H1 (cell line): ENCODE data around the gene FCHSD1. TPM values are rescaled to one million over a fixed set of nuclear protein-coding genes. Genes with fewer than 3 reads are reported as not detected.

Experiments used
- CTCF ChIA-PET: fragments of 300-600 bp; sonication (Branson Sonifier 250); formaldehyde crosslinking; loops from one replicate; lab custom pipeline; 2021; ENCODE audit not compliant: partially characterized antibody; lab: Charles Lee
- POLR2A ChIA-PET: fragments of 300-600 bp; sonication (Branson Sonifier 250); formaldehyde crosslinking; loops from one replicate; lab custom pipeline; 2021; ENCODE audit warnings: inconsistent platforms; ENCODE audit not compliant: partially characterized antibody; lab: Charles Lee
- DNase-seq, 2 experiments: peaks; one replicate each; pipeline versions ENCODE4 v3.0.0 to v3.0.0-alpha.2; 2010 to 2022; ENCODE audit warnings: low spot score in 2 of 2, low read depth in 1 of 2, mixed read lengths in 1 of 2
- FAIRE-seq: peaks from 2 replicates; lab custom pipeline; 2011; peaks lifted over from hg19 to GRCh38; lab: Jason Lieb, UNC
- H2AFZ ChIP-seq: 2 replicates; pipeline ENCODE4 v1.8.1; 2012; ENCODE audit warnings: low read length, inconsistent platforms
- H2AK5ac ChIP-seq: 2 replicates; pipeline ENCODE4 v1.6.1; 2013; ENCODE audit warnings: low read depth, low read length
- H2BK120ac ChIP-seq: replicated peaks from 2 replicates; pipeline ENCODE3; 2013; ENCODE audit warnings: low read depth, low read length, inconsistent platforms
- H2BK12ac ChIP-seq: 2 replicates; pipeline ENCODE4 v1.6.1; 2013; ENCODE audit warnings: low read depth, low read length
- H2BK15ac ChIP-seq: 2 replicates; pipeline ENCODE4 v1.6.1; 2013; ENCODE audit warnings: low read length
- H2BK20ac ChIP-seq: 2 replicates; pipeline ENCODE4 v1.6.1; 2013; ENCODE audit warnings: low read length
- H2BK5ac ChIP-seq: 2 replicates; pipeline ENCODE4 v1.6.1; 2013; ENCODE audit warnings: low read depth, low read length
- H3K14ac ChIP-seq: 2 replicates; pipeline ENCODE4 v1.6.1; 2013; ENCODE audit warnings: inconsistent platforms; ENCODE audit not compliant: insufficient read length
- H3K18ac ChIP-seq: 2 replicates; pipeline ENCODE4 v1.6.1; 2013; ENCODE audit warnings: low read length; ENCODE audit errors: extremely low read depth
- H3K23ac ChIP-seq: 2 replicates; pipeline ENCODE4 v1.6.1; 2013; ENCODE audit warnings: inconsistent platforms; ENCODE audit not compliant: insufficient read length
- H3K23me2 ChIP-seq: 2 replicates; pipeline ENCODE4 v1.6.1; 2013; ENCODE audit warnings: low read depth, low read length
- H3K27ac ChIP-seq: 2 replicates; pipeline ENCODE4 v1.6.1; 2011; ENCODE audit warnings: low read depth, low read length, inconsistent platforms
- H3K27me3 ChIP-seq, 4 experiments: replicated peaks in 1 of 4; 1 replicate in 1 of 4; 2 replicates in 3 of 4; pipeline versions ENCODE4 v1.6.1 to v1.8.1; 2011 to 2013; ENCODE audit warnings: low read length in 3 of 4, mild to moderate bottlenecking in 3 of 4, inconsistent platforms in 2 of 4, mixed read lengths in 2 of 4, moderate library complexity in 1 of 4; ENCODE audit not compliant: control insufficient read depth in 3 of 4, insufficient read depth in 3 of 4; ENCODE audit errors: extremely low read depth in 1 of 4
- H3K36me3 ChIP-seq, 4 experiments: 2 replicates each; pipeline versions ENCODE4 v1.6.1 to v1.8.1; 2011 to 2013; ENCODE audit warnings: mild to moderate bottlenecking in 4 of 4, low read length in 3 of 4, moderate library complexity in 2 of 4, control low read depth in 1 of 4, inconsistent platforms in 1 of 4; ENCODE audit not compliant: insufficient read depth in 4 of 4, control insufficient read depth in 2 of 4
- H3K4ac ChIP-seq: replicated peaks from 2 replicates; pipeline ENCODE3; 2013; ENCODE audit warnings: low read length, low read depth, mixed read lengths, inconsistent platforms; ENCODE audit not compliant: insufficient read length
- H3K4me1 ChIP-seq, 4 experiments: replicated peaks in 1 of 4; 1 replicate in 1 of 4; 2 replicates in 3 of 4; pipeline versions ENCODE4 v1.6.1 to v1.8.1; 2011 to 2013; ENCODE audit warnings: low read length in 3 of 4, inconsistent platforms in 2 of 4, mixed read lengths in 1 of 4; ENCODE audit not compliant: insufficient read depth in 4 of 4, control insufficient read depth in 3 of 4
- H3K4me2 ChIP-seq, 2 experiments: 2 replicates each; pipeline versions ENCODE4 v1.6.1 to v1.8.1; 2011 to 2013; ENCODE audit warnings: low read depth in 2 of 2, low read length in 2 of 2, control low read depth in 1 of 2, inconsistent platforms in 1 of 2, mild to moderate bottlenecking in 1 of 2; ENCODE audit not compliant: insufficient read depth in 1 of 2
- H3K4me3 ChIP-seq, 4 experiments: fragments of 200-600, 300-600 bp in 1 of 4; sonication (generic), shearing (Covaris generic), sonication (Bioruptor Twin) in 1 of 4; 2 replicates each; pipeline versions ENCODE4 v1.5.1 to v1.8.1; 2011 to 2016; ENCODE audit warnings: low read length in 4 of 4, low read depth in 3 of 4, control low read depth in 2 of 4, inconsistent platforms in 2 of 4, mild to moderate bottlenecking in 2 of 4, mixed read lengths in 1 of 4, moderate library complexity in 1 of 4; ENCODE audit not compliant: insufficient read depth in 2 of 4; ENCODE audit errors: extremely low read depth in 1 of 4
- H3K56ac ChIP-seq: replicated peaks from 2 replicates; pipeline ENCODE3; 2013; ENCODE audit warnings: low read depth, mild to moderate bottlenecking, mixed read lengths, low read length, inconsistent platforms; ENCODE audit not compliant: insufficient read length
- H3K79me1 ChIP-seq: 2 replicates; pipeline ENCODE4 v1.6.1; 2013; ENCODE audit warnings: low read depth, low read length, control low read depth
- H3K79me2 ChIP-seq, 2 experiments: 2 replicates each; pipeline versions ENCODE4 v1.6.1 to v1.8.1; 2012 to 2013; ENCODE audit warnings: low read length in 2 of 2, mild to moderate bottlenecking in 2 of 2, inconsistent platforms in 1 of 2; ENCODE audit not compliant: insufficient read depth in 2 of 2, control insufficient read depth in 1 of 2
- H3K9ac ChIP-seq, 4 experiments: replicated peaks in 1 of 4; 1 replicate in 1 of 4; 2 replicates in 3 of 4; pipeline versions ENCODE4 v1.6.1 to v1.8.1; 2011 to 2013; ENCODE audit warnings: low read depth in 3 of 4, low read length in 3 of 4, control low read depth in 2 of 4, mild to moderate bottlenecking in 2 of 4, moderate library complexity in 2 of 4, inconsistent platforms in 1 of 4; ENCODE audit errors: extremely low read depth in 1 of 4
- H3K9me3 ChIP-seq, 2 experiments: 2 replicates each; pipeline versions ENCODE4 v1.6.1 to v1.8.1; 2012 to 2013; ENCODE audit warnings: mild to moderate bottlenecking in 2 of 2, moderate library complexity in 2 of 2, control low read depth in 1 of 2, inconsistent platforms in 1 of 2, low read depth in 1 of 2, low read length in 1 of 2, mixed read lengths in 1 of 2; ENCODE audit not compliant: insufficient read depth in 2 of 2
- H4K20me1 ChIP-seq, 2 experiments: replicated peaks in 1 of 2; 2 replicates each; pipeline versions ENCODE3 to v1.8.1; 2011 to 2013; ENCODE audit warnings: inconsistent platforms in 2 of 2, low read length in 2 of 2, mild to moderate bottlenecking in 1 of 2; ENCODE audit not compliant: insufficient read depth in 2 of 2, control insufficient read depth in 1 of 2
- H4K5ac ChIP-seq: 2 replicates; pipeline ENCODE4 v1.6.1; 2013; ENCODE audit warnings: low read length, low read depth, mixed read lengths, inconsistent platforms; ENCODE audit not compliant: insufficient read length
- H4K8ac ChIP-seq: 2 replicates; pipeline ENCODE4 v1.8.0; 2013; ENCODE audit warnings: mild to moderate bottlenecking, moderate library complexity, low read length, inconsistent platforms; ENCODE audit not compliant: insufficient read depth; ENCODE audit errors: extremely low read depth
- H4K91ac ChIP-seq: replicated peaks from 2 replicates; pipeline ENCODE3; 2013; ENCODE audit warnings: low read length, mixed read lengths, inconsistent platforms; ENCODE audit not compliant: insufficient read length
- CHD1 ChIP-seq: IDR thresholded peaks from 2 replicates; pipeline ENCODE4 v1.6.1; 2012; ENCODE audit warnings: low read depth, low read length, improper control_type of control experiment
- PHF8 ChIP-seq: fragments of 200-600 bp; sonication (generic); conservative IDR thresholded peaks from 2 replicates; pipeline ENCODE4 v1.7.1; 2012; ENCODE audit warnings: low read depth, mild to moderate bottlenecking, inconsistent platforms, low read length, moderate library complexity
- POLR2AphosphoS5 ChIP-seq: IDR thresholded peaks from 2 replicates; pipeline ENCODE4 v1.6.1; 2011; ENCODE audit warnings: low read depth, low read length
- RNF2 ChIP-seq: fragments of 200-900, 300-1000 bp; sonication (generic); IDR thresholded peaks from 2 replicates; pipeline ENCODE4 v1.7.1; 2016; ENCODE audit warnings: borderline replicate concordance, low read depth, mild to moderate bottlenecking, antibody characterized with exemption, low read length; ENCODE audit not compliant: poor library complexity, severe bottlenecking; ENCODE audit errors: missing control alignments
- SIRT6 ChIP-seq: IDR thresholded peaks from one replicate; pipeline ENCODE4 v1.7.1; 2012; ENCODE audit warnings: low read length, inconsistent platforms
- TAF1 ChIP-seq: IDR thresholded peaks from 2 replicates; pipeline ENCODE4 v1.6.1; 2011; ENCODE audit warnings: mild to moderate bottlenecking, low read depth, low read length
- TBP ChIP-seq: IDR thresholded peaks from 2 replicates; pipeline ENCODE4 v1.6.1; 2011; ENCODE audit warnings: low read depth, low read length, improper control_type of control experiment
- WGBS, 2 experiments: shearing (Covaris generic) in 1 of 2; methylation state at CpG; one replicate each; pipeline versions ENCODE4 v1.1.6 to v1.1.7; 2013 to 2015; ENCODE audit warnings: low lambda C conversion rate in 2 of 2, mixed read lengths in 2 of 2, inconsistent platforms in 1 of 2, low coverage in 1 of 2, missing lambda C conversion rate in 1 of 2; ENCODE audit not compliant: insufficient replicate concordance in 2 of 2, insufficient coverage in 1 of 2, insufficient read length in 1 of 2; ENCODE audit errors: extremely low coverage in 1 of 2, missing lambda C conversion rate in 1 of 2; 5-methylcytosine and 5-hydroxymethylcytosine counted together
- polyA plus RNA-seq, 7 experiments: library from polyadenylated mRNA; depleted of rRNA in 3 of 7; stranded (reverse) in 5 of 7; unstranded in 2 of 7; fragments of >200 nt in 5 of 7; fragments of 200-250 nt in 2 of 7; gene quantifications; 1 replicate in 5 of 7; 2 replicates in 1 of 7; 4 replicates in 1 of 7; pipeline versions ENCODE4 v1.2.1 to v1.2.3, GENCODE V29; 2011 to 2013; ENCODE audit warnings: missing spikeins in 2 of 7, mixed read lengths in 2 of 7
- total RNA-seq: library from RNA; stranded (reverse); fragmentation: NEBNext Ultra II Directional; extraction: Animal tissue kit (Norgen Biotek cat#: 25700); gene quantifications from 2 replicates; pipeline ENCODE4 v1.2.1, GENCODE V29; 2021
- TF ChIP-seq, protein P1 (sequence below): IDR thresholded peaks from 2 replicates; pipeline ENCODE4 v1.6.1; 2012; ENCODE audit warnings: inconsistent platforms

FCHSD1 gene
- total and polyA plus RNA-seq, 2 of the 8 experiments (the other 6 are each of a cell fraction or from before 2014, with no cell fraction given): 22.0 to 30.1 TPM

DNA sequence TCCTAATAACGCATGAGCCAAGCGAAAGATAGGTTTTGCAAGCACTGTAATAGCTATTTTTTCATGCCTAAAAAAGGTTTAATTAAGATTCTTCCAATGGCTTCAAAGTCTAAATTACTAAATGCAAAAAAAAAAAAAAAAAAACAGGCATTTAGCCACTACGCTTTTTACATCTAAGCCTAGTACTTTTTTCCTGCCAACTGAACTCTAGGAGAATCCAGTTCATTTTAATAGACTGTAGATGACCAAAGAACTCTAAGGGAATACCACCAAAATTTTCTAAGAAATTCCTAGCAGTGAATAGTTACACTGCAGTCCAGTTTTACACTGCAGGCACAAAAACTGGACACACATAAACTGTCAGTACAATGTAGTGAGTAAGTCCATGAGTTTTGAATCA is 42.2 kb downstream of the FCHSD1 start:
- Histone ChIP-seq H2AK5ac (no peak overlapping the region), H3K36me3 (no peaks in the 10 kb centered on the region), H3K23ac (no peak overlapping the region), H3K18ac (no peak overlapping the region), H3K4me2 (no peak overlapping the region), H4K8ac (no peak overlapping the region), H3K56ac (no peak overlapping the region), H3K79me2 (peaks cover 9 to 96% of the 10 kb centered on the region in 2 experiments; a peak in 3 of 4 replicates), H3K9ac (no peak overlapping the region), H3K4me1 (no peaks in the 10 kb centered on the region; a peak in 3 of 7 replicates), H2BK15ac (no peak overlapping the region), H3K23me2 (no peaks in the 10 kb centered on the region), H3K4me3 (no peak overlapping the region), H3K27me3 (no peaks in the 10 kb centered on the region), H4K91ac (no peak overlapping the region), H4K20me1 (peaks cover under 1 to 4% of the 10 kb centered on the region in 2 experiments), H3K27ac (no peak overlapping the region), H3K4ac (no peak overlapping the region), H3K9me3 (no peaks in the 10 kb centered on the region), H2BK5ac (no peak overlapping the region), H3K14ac (no peak overlapping the region), H2BK120ac (no peak overlapping the region), H3K79me1 (peaks cover 3% of the 10 kb centered on the region), H2BK20ac (no peak overlapping the region), H2BK12ac (no peak overlapping the region), H2AFZ (no peak overlapping the region), H4K5ac (no peak overlapping the region)
- 91% methylated on average over 3 of the region's 3 CpGs; no CpG with 5 or more reads in 1 of the 2 experiments for WGBS, 2 experiments
- ChIA-PET CTCF (interaction anchor here (0.7 to 8.8 kb wide), 5 partner anchors 11 to 457 kb away, joined by 3 to 74 read pairs (median 6); no protein-coding TSS in a partner anchor), POLR2A (interaction anchor here (1.1 to 7.9 kb wide), 3 partner anchors 7 to 13 kb away, joined by 3 to 55 read pairs (median 4); partner anchors contain the start of gene DIAPH1)
- DNase-seq (no peak), FAIRE-seq (no peak)
- TF ChIP-seq TBP (no peak), SIRT6 (no peak), TAF1 (no peak), PHF8 (no peak), CHD1 (no peak), POLR2AphosphoS5 (no peak), RNF2 (no peak)
- TF ChIP-seq, protein P1, sequence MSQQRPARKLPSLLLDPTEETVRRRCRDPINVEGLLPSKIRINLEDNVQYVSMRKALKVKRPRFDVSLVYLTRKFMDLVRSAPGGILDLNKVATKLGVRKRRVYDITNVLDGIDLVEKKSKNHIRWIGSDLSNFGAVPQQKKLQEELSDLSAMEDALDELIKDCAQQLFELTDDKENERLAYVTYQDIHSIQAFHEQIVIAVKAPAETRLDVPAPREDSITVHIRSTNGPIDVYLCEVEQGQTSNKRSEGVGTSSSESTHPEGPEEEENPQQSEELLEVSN: no peak
